Ovary (tissue), 9 donors: ENCODE measurements around the gene CALY. TPM values are rescaled to one million over a fixed set of nuclear protein-coding genes. Genes with fewer than 3 reads are reported as not detected.

Experiments
- DNase-seq, 5 donors: peaks; one replicate each; pipeline ENCODE4 v3.0.0-alpha.2; 2019 to 2020
- H3K27ac ChIP-seq, 2 donors: fragments of 200-600 bp; one replicate each; pipeline versions ENCODE4 v1.5.1 to v1.8.0; 2019 to 2022
- H3K27me3 ChIP-seq: fragments of 200-600 bp; one replicate; pipeline ENCODE4 v1.8.0; 2022
- H3K36me3 ChIP-seq: fragments of 200-600 bp; sonication (generic); one replicate; pipeline ENCODE4 v1.5.1; 2019
- H3K4me1 ChIP-seq: one replicate; pipeline ENCODE4 v1.8.1; 2013; ENCODE audit warnings: mild to moderate bottlenecking, moderate library complexity; ENCODE audit not compliant: insufficient read depth
- H3K4me3 ChIP-seq: fragments of 200-600 bp; sonication (generic); one replicate; pipeline ENCODE4 v1.5.1; 2017
- H3K9me3 ChIP-seq, 2 donors: fragments of 200-600 bp in 1 of 2; sonication (generic) in 1 of 2; one replicate each; pipeline versions ENCODE4 v1.5.1 to v1.8.1; 2013 to 2019; ENCODE audit warnings: mild to moderate bottlenecking in 1 of 2, moderate library complexity in 1 of 2
- CTCF ChIP-seq, 3 donors: fragments of 450-650 bp in 2 of 3; fragments of 200-600 bp in 1 of 3; IDR thresholded peaks; one replicate each; pipeline versions ENCODE4 v1.5.1 to v1.8.0; 2016 to 2022; ENCODE audit warnings: antibody characterized with exemption in 3 of 3, mild to moderate bottlenecking in 1 of 3
- EP300 ChIP-seq: sonication (generic); formaldehyde crosslinking; IDR thresholded peaks from one replicate; pipeline ENCODE4 v1.6.1; 2017; ENCODE audit warnings: antibody characterized with exemption
- POLR2A ChIP-seq: fragments of 450-650 bp; IDR thresholded peaks from one replicate; pipeline ENCODE4 v1.6.1; 2017; ENCODE audit warnings: antibody characterized with exemption, mild to moderate bottlenecking, moderate library complexity
- WGBS, 3 donors: extraction: QIAGEN DNeasy Blood & Tissue Kit in 1 of 3; methylation state at CpG; one replicate each; pipeline versions ENCODE4 v1.1.5 to v1.1.7; 2013 to 2017; 5-methylcytosine and 5-hydroxymethylcytosine counted together
- intact Hi-C, 4 donors: fragments of 100-400 bp; cut with DNase I; formaldehyde crosslinking; loops; one replicate each; pipeline versions ENCODE4 v1.11.0 to v1.15.1; 2022 to 2023
- polyA plus RNA-seq, 2 donors: library from polyadenylated mRNA; stranded (reverse); fragments of 200-250 nt in 1 of 2; fragments of 350-450 nt in 1 of 2; fragmentation: Illumina TruSeq in 1 of 2; extraction: RNeasy Lipid Tissue Mini Kit (QIAGEN cat#74804) in 1 of 2; gene quantifications; one replicate each; pipeline ENCODE4 v1.2.3, GENCODE V29; 2013 to 2014
- total RNA-seq, 7 donors: library from RNA; depleted of rRNA in 2 of 7; stranded (reverse); fragments of >200 nt in 2 of 7; fragmentation: NEBNext Ultra II Directional in 3 of 7; extraction: Animal tissue kit (Norgen Biotek cat#: 25700) in 3 of 7; gene quantifications; one replicate each; pipeline versions ENCODE4 v1.1.0 to v1.2.4, GENCODE V29; 2016 to 2023
- donor health status: DM: no; HTN: no; CAD: no; lungs with moderate emphysema.
- donor health status: DM: no; HTN: no; CAD: no.
- donor health status: Bipolar disorder and iron deficiency.
- donor health status: DM: yes; HTN: yes; CAD: no.
- donor health status: DM: no; HTN: no; CAD: no.
- donor health status: DM: yes; HTN: yes; CAD: no.

Gene CALY
- total and polyA plus RNA-seq, 9 donors = 0.69 TPM; not detected in 8

- intact Hi-C loops = no loop called here
- TF ChIP-seq CTCF (IDR thresholded peaks at IDR 0.05) (no peak), POLR2A (no peak), EP300 (no peak)
- Histone ChIP-seq H3K36me3 (no peaks in the 10 kb centered on the region), H3K27me3 (no peaks in the 10 kb centered on the region), H3K9me3 (no peaks in the 10 kb centered on the region), H3K4me1 (peaks cover 6% of the 10 kb centered on the region), H3K27ac (no peak overlapping the region), H3K4me3 (no peak overlapping the region)
- 93 to 100% (median 95%) methylated on average over 13 to 14 of the region's 14 CpGs for WGBS, 3 donors
- DNase-seq = no peak
Observed at GRCh38 chr10:133302230-133302629, 34.5 kb downstream of the CALY start.

- Histone ChIP-seq H3K36me3 (no peaks in the 10 kb centered on the region), H3K27me3 (no peaks in the 10 kb centered on the region), H3K27ac (no peak overlapping the region), H3K4me3 (no peak overlapping the region), H3K4me1 (no peaks in the 10 kb centered on the region), H3K9me3 (no peaks in the 10 kb centered on the region)
- WGBS, 3 donors = 90 to 92% (median 92%) methylated on average over 14 of the region's 14 CpGs
- no peak for TF ChIP-seq EP300
- TF ChIP-seq POLR2A = no peak
- TF ChIP-seq CTCF (IDR thresholded peaks at IDR 0.05) = no peak
- DNase-seq = no peak
- intact Hi-C loops = no loop called here
Observed at GRCh38 chr10:133299738-133300137, 37.0 kb downstream of the CALY start.

- H3K9me3 ChIP-seq = no peaks in the 10 kb centered on the region
- no peaks in the 10 kb centered on the region for H3K4me1 ChIP-seq
- H3K27ac ChIP-seq = no peak overlapping the region
- no peaks in the 10 kb centered on the region for H3K27me3 ChIP-seq
- 89 to 95% (median 92%) methylated on average over 10 of the region's 10 CpGs for WGBS, 3 donors
- no peak overlapping the region for H3K4me3 ChIP-seq
- TF ChIP-seq EP300 = no peak
- no peak for TF ChIP-seq CTCF (IDR thresholded peaks at IDR 0.05)
- TF ChIP-seq POLR2A = no peak
- no peaks in the 10 kb centered on the region for H3K36me3 ChIP-seq
- intact Hi-C loops = no loop called here
- DNase-seq = no peak
Observed at GRCh38 chr10:133299224-133299623, 37.5 kb downstream of the CALY start.

GRCh38 chr10:133298466-133298865 lies 38.2 kb downstream of the CALY start:
- Histone ChIP-seq H3K36me3 (no peaks in the 10 kb centered on the region), H3K27ac (no peak overlapping the region), H3K4me1 (no peaks in the 10 kb centered on the region), H3K9me3 (no peaks in the 10 kb centered on the region), H3K27me3 (no peaks in the 10 kb centered on the region), H3K4me3 (no peak overlapping the region)
- no peak for DNase-seq
- WGBS, 3 donors = 83 to 88% (median 84%) methylated on average over 14 of the region's 14 CpGs
- TF ChIP-seq POLR2A = no peak
- no peak for TF ChIP-seq EP300
- TF ChIP-seq CTCF (IDR thresholded peaks at IDR 0.05) = no peak
- intact Hi-C loops = no loop called here

GRCh38 chr10:133297504-133297903 lies 39.2 kb downstream of the CALY start:
- no peak for DNase-seq
- Histone ChIP-seq H3K36me3 (no peaks in the 10 kb centered on the region), H3K9me3 (no peaks in the 10 kb centered on the region), H3K27me3 (no peaks in the 10 kb centered on the region), H3K27ac (no peak overlapping the region), H3K4me3 (no peak overlapping the region), H3K4me1 (no peaks in the 10 kb centered on the region)
- intact Hi-C loops = no loop called here
- 87 to 92% (median 91%) methylated on average over 10 of the region's 10 CpGs for WGBS, 3 donors
- TF ChIP-seq CTCF (IDR thresholded peaks at IDR 0.05) (no peak), EP300 (no peak), POLR2A (no peak)
